ENCODE measurements around the gene TTC33. TPM values are rescaled to one million over a fixed set of nuclear protein-coding genes. Genes with fewer than 3 reads are reported as not detected.
A peak's percentile ranks its signal among the peaks of the same experiment; 100 is the strongest.

The TTC33 gene
- total and polyA plus RNA-seq, 4 donors, result 5.3 to 30.5 (median 7.8) TPM

- TF ChIP-seq, protein P1, sequence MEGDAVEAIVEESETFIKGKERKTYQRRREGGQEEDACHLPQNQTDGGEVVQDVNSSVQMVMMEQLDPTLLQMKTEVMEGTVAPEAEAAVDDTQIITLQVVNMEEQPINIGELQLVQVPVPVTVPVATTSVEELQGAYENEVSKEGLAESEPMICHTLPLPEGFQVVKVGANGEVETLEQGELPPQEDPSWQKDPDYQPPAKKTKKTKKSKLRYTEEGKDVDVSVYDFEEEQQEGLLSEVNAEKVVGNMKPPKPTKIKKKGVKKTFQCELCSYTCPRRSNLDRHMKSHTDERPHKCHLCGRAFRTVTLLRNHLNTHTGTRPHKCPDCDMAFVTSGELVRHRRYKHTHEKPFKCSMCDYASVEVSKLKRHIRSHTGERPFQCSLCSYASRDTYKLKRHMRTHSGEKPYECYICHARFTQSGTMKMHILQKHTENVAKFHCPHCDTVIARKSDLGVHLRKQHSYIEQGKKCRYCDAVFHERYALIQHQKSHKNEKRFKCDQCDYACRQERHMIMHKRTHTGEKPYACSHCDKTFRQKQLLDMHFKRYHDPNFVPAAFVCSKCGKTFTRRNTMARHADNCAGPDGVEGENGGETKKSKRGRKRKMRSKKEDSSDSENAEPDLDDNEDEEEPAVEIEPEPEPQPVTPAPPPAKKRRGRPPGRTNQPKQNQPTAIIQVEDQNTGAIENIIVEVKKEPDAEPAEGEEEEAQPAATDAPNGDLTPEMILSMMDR (IDR thresholded peaks at IDR 0.05; ENCODE audit: control extremely low read depth, extremely low read depth), result no peak
- H3K4me3 ChIP-seq, result no peak overlapping the region
- peaks cover 0 to 10% (median 5%) of the 10 kb centered on the region in 4 donors for H3K36me3 ChIP-seq (ENCODE audit: control insufficient read depth in 4 of 4, insufficient read depth in 4 of 4, low read length in 4 of 4)
- no peaks in the 10 kb centered on the region for H3K27me3 ChIP-seq (ENCODE audit: control insufficient read depth in 3 of 3, insufficient read depth in 3 of 3, low read length in 2 of 3)
- H3K9me3 ChIP-seq (ENCODE audit: control insufficient read depth in 4 of 4, insufficient read depth in 3 of 4, low read length in 3 of 4), result peaks cover 0 to 4% (median under 1%) of the 10 kb centered on the region in 4 donors
- no peak for ATAC-seq (ENCODE audit: insufficient read depth, low FRiP score)
- H3K9ac ChIP-seq (ENCODE audit: insufficient read depth in 1 of 2, low read length in 2 of 2), result no peak overlapping the region
- peaks cover 0 to 24% (median 18%) of the 10 kb centered on the region in 5 donors for H3K4me1 ChIP-seq (ENCODE audit: control insufficient read depth in 5 of 5, insufficient read depth in 5 of 5, low read length in 5 of 5)
- no peak for DNase-seq
- H3K27ac ChIP-seq (ENCODE audit: low read depth in 1 of 2, low read length in 1 of 2), result no peak overlapping the region
Measured at GRCh38 chr5:40735609-40736008, 20.2 kb downstream of the TTC33 start.

DNA sequence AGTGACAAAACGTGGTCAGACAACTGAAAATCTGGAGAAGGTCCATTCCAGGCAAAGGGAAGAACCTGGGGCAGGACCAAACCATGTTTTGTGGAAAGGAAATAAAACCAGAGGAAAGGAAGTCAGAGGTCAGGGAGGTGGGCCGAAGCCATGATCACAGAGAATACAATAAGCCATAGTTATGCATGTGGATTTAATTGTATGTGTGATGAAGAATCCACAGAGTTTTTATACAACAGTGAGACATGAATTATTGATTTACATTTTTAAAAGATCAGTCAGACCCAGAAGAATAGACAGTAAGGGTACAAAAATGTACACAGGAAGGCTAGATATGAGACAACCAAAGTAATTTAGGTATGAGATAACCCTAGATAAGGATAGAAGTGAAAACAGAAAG lies 20.8 kb downstream of the TTC33 start:
- Histone ChIP-seq H3K4me1 (ENCODE audit: control insufficient read depth in 5 of 5, insufficient read depth in 5 of 5, low read length in 5 of 5) (peaks cover 0 to 24% (median 18%) of the 10 kb centered on the region in 5 donors), H3K36me3 (ENCODE audit: control insufficient read depth in 4 of 4, insufficient read depth in 4 of 4, low read length in 4 of 4) (peaks cover 0 to 5% (median 3%) of the 10 kb centered on the region in 4 donors), H3K9ac (ENCODE audit: insufficient read depth in 1 of 2, low read length in 2 of 2) (no peak overlapping the region), H3K27me3 (ENCODE audit: control insufficient read depth in 3 of 3, insufficient read depth in 3 of 3, low read length in 2 of 3) (no peaks in the 10 kb centered on the region), H3K9me3 (ENCODE audit: control insufficient read depth in 4 of 4, insufficient read depth in 3 of 4, low read length in 3 of 4) (peaks cover 0 to 2% (median 0%) of the 10 kb centered on the region in 4 donors), H3K4me3 (no peak overlapping the region), H3K27ac (ENCODE audit: low read depth in 1 of 2, low read length in 1 of 2) (no peak overlapping the region)
- TF ChIP-seq, protein P1 (IDR thresholded peaks at IDR 0.05; ENCODE audit: control extremely low read depth, extremely low read depth), result no peak
- DNase-seq, result no peak
- no peak for ATAC-seq (ENCODE audit: insufficient read depth, low FRiP score)
- WGBS, 2 donors, result 58 to 64% methylated on average over 2 of the region's 2 CpGs

- Histone ChIP-seq H3K27ac (ENCODE audit: low read depth in 1 of 2, low read length in 1 of 2) (no peak overlapping the region), H3K27me3 (ENCODE audit: control insufficient read depth in 3 of 3, insufficient read depth in 3 of 3, low read length in 2 of 3) (no peaks in the 10 kb centered on the region), H3K4me1 (ENCODE audit: control insufficient read depth in 5 of 5, insufficient read depth in 5 of 5, low read length in 5 of 5) (peaks cover 0 to 24% (median 18%) of the 10 kb centered on the region in 5 donors), H3K9ac (ENCODE audit: insufficient read depth in 1 of 2, low read length in 2 of 2) (no peak overlapping the region), H3K4me3 (no peak overlapping the region), H3K36me3 (ENCODE audit: control insufficient read depth in 4 of 4, insufficient read depth in 4 of 4, low read length in 4 of 4) (peaks cover 0 to 4% (median 0%) of the 10 kb centered on the region in 4 donors), H3K9me3 (ENCODE audit: control insufficient read depth in 4 of 4, insufficient read depth in 3 of 4, low read length in 3 of 4) (no peaks in the 10 kb centered on the region)
- peak; percentile 21 to 72 (median 60) for DNase-seq
- TF ChIP-seq, protein P1 (IDR thresholded peaks at IDR 0.05; ENCODE audit: control extremely low read depth, extremely low read depth), result no peak
- ATAC-seq (ENCODE audit: insufficient read depth, low FRiP score), result no peak
- 32 to 38% methylated on average over 3 of the region's 3 CpGs for WGBS, 2 donors
Measured at GRCh38 chr5:40733879-40734563, 21.7 kb downstream of the TTC33 start.
